Smooth muscle cell of the umbilical artery (primary cell): ENCODE data around the gene SRL. TPM values are rescaled to one million over a fixed set of nuclear protein-coding genes. Genes with fewer than 3 reads are reported as not detected.

Experiments used
- total RNA-seq: library from RNA; depleted of rRNA; stranded (reverse); fragments of >200 nt; gene quantifications from 2 replicates; pipeline ENCODE4 v1.2.3, GENCODE V29; 2014

SRL gene
- not detected in 2 replicates for total RNA-seq

DNA sequence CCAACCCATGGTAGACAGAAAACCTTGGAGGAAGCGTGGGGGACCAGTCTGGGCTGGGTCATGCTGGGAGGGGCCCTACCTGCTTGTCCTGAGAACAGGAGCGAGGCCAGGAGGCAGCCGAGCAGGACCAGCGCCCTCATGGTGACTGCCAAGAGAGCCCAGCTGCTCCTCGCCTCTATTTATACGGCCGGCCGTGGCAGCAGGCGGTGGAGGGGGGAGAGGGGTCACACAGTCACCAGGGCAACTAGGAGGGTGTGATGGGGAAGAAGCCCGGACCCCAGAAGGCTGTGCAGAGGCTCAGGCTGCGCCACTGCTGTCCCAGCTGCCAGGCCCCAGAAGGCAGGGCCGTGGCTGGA lies at the start of gene SRL:
TSS of gene SRL (minus strand) at position 153 of the 356 bp plus-strand sequence. CDS start at position 140, 13 bp downstream.

Other genes starting within 250 kb of the SRL start
- 19.9 and 23.8 TPM in 2 replicates for gene ADCY9, start 125.6 kb downstream of the SRL start, total RNA-seq
- gene TFAP4, start 30.9 kb upstream of the SRL start, total RNA-seq = 4.2 and 5.8 TPM in 2 replicates
- 3.3 and 5.3 TPM in 2 replicates for gene GLIS2, start 74.0 kb upstream of the SRL start, total RNA-seq
- 13.3 and 31.2 TPM in 2 replicates for gene PAM16, start 109.2 kb upstream of the SRL start, total RNA-seq
- gene VASN, start 129.8 kb upstream of the SRL start, total RNA-seq = 97.5 and 122 TPM in 2 replicates
- 9.2 and 26.6 TPM in 2 replicates for gene CORO7, start 174.5 kb upstream of the SRL start, total RNA-seq
- gene DNAJA3, start 183.8 kb upstream of the SRL start, total RNA-seq = 40.4 and 62.3 TPM in 2 replicates
- 41.4 and 47.8 TPM in 2 replicates for gene NMRAL1, start 232.5 kb upstream of the SRL start, total RNA-seq
- gene HMOX2, start 234.3 kb upstream of the SRL start, total RNA-seq = 58.8 and 85.1 TPM in 2 replicates